Cerebellar cortex (tissue), 1 donor: ENCODE measurements around the gene C10orf105.

Experiments
- DNase-seq: peaks from one replicate; pipeline ENCODE4 v3.0.0-alpha.2; 2015; ENCODE audit warnings: low spot score

Gene C10orf105

DNA sequence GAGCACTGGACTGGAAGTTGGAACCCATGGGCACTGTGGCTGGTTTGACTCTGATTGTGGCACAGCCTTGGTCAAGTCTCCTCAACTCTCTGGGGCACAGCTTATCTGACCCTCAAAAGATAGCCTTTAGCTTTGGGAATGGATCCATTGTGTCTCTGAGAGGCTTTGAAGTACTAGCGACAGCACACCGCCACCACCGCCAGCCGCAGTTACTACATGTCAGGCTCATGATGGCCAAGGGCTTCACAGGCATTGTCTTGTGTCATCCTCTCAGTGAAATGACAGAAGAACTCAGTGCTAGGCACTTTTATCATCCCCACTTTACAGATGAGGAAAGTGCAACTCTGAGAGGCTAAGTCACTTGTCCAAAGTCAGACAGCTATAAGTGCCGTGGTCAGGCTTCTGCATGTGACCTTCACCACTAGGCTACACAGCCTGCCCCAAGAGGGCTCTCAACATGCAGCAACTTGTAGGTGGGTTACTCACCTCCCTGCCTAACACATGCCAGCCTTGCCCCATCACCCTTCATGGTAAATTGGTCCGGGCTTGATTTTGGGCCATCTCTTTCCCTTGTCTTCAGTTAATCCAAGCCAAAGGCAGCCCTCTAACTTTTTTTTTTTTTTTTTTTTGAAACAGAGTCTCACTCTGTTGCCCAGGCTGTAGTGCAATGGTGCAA lies 44.1 kb downstream of the C10orf105 start:
- DNase-seq: no peak

DNA sequence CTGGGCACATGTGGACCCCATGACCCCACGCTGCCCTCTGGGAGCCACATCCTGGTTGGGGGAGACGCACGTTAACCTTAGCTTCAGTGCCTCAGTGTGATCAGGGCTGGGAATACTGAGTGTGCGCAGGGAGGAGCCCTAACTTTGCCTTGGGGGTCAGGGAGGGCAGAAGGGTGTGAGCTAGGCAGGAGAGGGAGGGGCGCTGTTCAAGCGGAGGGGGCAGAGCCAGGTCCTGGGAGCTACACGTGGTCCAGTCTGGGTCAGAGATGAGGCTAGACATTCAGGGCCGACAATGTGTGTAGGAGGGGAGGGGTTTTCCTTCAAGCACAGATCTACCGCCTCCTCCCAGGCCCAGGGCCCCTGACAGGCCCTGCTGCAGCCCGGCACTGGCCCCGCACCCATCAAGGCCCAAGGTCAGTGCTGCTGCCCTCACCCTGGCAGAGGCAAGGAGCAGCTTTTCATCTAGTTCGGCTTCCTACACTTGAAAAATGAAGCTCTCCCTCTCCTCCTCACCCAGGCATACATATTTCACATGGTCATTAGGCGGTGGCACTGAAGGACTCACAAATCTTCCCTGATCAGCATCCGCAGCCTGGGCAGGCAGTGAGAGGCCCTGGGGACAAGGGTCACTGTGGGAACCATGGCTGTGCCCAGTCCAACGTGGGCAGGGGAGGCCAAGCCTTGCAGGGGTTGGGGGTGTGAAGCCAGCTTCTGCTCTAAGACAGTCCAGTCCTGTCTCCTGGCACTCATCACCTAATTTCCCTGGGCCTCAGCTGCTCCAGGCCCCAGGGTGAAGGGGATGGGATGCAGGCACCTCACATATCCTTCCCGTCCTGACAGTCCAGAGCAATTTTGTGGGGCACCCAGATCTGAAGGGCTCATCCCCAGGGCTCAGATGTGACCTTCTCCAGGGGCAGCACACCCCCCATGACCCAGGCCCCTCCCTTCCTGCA lies 47.3 kb downstream of the C10orf105 start:
- no peak for DNase-seq

DNA sequence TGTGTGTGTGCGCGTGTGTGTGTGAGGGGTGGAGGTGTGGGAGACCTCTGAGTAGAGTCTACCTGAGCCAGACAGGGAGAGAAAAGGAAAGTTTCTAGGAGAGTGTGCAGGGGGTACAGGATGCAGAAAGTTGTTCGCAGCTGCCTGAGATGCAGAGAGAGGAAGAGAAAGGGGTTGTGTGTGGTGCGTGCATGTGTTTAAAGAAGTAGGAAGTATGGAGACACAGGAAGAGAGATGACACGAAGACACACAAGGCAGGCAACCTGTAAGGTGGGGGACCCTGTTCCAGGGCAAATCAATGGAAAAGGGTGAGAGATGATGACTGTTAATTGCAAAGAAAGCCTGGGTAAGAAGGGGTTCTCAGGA lies 52.2 kb downstream of the C10orf105 start:
- no peak for DNase-seq

DNA sequence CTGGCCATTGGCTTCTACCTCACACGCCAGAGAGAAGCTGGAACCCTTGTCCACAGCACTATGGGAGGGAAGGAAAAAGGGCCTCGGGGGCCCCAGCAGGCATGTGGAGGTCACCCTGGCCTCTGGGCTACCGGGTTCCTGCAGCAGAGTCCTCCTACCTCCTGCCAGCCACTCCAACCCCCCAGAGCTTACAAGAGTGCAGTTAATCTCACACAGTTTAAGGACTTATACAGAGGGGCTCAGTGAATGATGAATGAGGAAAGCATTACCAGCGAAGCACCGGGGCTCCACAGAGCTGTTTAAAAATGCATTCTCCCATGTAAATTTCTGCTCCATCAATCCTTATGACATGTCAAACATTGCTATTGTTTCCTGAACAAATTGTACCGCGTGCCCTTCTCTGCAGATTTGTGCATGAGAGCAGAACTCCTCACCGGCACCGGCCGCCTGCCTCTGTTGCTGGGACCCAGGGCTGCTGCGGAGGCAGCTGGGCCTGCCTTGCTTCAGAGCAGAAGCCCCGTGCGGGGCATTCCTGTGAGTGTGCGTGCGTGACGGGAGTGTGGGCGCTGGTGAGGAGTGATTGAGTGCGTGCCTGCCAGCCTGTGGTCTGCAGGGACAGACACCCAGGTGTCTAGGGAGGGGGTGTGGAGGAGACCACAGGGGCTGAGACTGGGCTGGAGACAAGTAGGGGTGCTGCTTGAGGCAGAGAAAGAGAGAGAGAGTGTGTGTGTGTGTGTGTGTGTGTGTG lies 52.8 kb downstream of the C10orf105 start:
- no peak for DNase-seq

DNA sequence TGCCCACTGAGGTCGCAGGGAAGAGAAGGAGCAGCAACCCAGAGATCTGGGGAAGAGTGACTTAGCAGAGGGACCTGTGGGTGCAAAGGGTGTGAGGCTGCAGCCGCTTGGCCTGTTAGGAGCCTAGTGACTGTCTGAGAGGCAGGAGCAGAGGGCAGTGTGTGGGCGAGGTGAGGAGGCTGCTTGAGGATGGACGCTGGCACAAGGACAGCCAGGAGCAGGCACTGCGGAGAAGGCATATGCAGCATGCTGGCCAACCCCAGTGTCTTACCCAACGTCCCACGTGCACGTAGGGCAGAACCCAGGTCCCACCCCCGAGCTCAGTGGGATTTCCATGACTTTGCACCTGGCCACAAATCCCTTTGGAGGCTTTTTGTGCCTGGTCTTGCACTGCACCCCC lies 54.1 kb downstream of the C10orf105 start:
- DNase-seq: peak; percentile 69

DNA sequence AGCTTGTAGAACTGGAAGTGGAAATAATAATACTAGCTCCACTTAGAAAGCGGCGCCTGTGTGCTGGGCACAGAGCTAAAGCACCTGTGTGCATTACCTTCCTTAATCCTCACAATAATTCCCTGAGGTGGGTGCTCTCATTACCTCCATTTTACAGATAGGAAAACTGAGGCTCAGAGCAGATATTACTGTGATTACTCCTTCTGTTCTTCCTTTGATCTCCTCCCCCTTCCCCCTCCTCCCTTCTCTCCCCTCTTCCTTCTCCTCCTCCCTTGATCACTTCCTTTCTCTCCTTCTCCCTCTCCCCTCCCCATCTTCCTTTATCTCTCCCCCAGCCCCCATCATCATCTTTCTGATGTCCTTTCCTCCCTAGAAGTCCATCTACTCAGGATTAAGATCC lies 55.0 kb downstream of the C10orf105 start:
- DNase-seq: no peak

DNA sequence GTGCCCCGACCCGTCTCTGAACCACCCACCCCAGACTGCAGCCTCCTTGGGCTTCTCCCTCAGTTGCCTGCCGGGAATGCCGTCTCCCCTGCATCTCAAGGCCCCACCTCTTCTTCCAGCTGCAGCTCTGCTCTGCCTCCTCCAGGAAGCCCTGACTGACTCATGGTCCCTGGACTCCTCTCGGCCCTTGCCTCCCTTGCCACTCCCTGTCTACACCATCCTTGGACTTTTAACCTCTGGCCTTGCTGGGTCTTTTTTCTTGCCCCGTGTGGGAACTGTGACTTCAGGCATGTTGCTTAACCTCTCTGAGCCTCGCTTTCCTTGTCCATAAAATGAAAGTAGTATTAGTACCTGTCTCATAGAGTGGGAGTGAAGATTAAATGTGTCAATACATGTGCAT lies 56.3 kb downstream of the C10orf105 start:
- DNase-seq: no peak

DNA sequence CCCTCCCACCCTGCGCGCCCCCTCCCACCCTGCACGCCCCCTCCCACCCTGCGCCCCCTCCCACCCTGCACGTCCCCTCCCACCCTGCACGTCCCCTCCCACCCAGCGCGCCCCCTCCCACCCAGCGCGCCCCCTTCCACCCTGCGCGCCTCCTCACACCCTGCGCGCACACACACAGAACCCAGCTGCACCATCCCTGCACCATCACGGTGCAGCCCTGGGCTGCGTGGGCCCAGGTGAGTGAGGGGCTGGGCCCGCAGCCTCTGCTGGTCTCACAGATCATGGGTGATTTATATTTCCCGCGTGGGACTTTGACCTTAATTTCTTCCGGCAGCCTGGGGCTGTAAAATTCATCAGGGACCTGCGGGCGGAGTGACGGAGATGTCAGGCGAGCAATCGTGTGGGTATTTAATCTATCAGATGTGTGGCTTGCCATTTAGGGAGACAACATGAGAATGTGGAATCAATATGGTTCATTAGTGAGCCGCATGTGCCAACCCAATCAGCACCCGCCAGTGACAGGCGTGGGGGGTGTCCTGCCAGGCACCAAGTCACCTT lies 57.7 kb downstream of the C10orf105 start:
- DNase-seq: no peak
